GM21717 (cell line): ENCODE data around the gene STAC2.
A peak's percentile ranks its signal among the peaks of the same experiment; 100 is the strongest.

ENCODE experiments used
- ATAC-seq: cut with Tn5 transposase; IDR thresholded peaks from one replicate; pipeline ENCODE4 v1.9.1; 2021; ENCODE audit warnings: mild to moderate bottlenecking, moderate library complexity; ENCODE audit not compliant: unreplicated experiment

The STAC2 gene

GRCh38 chr17:39165841-39166349 is 59.9 kb downstream of the STAC2 start, which contains the start of gene ARL5C:
Gene ARL5C (minus strand): TSS chr17:39166161. CDS start chr17:39165760, 401 bp downstream.
- no peak for ATAC-seq

GRCh38 chr17:39165178-39165840 is 60.4 kb downstream of the STAC2 start:
- no peak for ATAC-seq

- ATAC-seq: peak; percentile 79
Observed at GRCh38 chr17:39164675-39165143, 61.0 kb downstream of the STAC2 start.

- ATAC-seq: no peak
Observed at GRCh38 chr17:39161962-39162361, 63.8 kb downstream of the STAC2 start.
